K562 (cell line): Measurements from ENCODE around the gene PLD5. TPM values are rescaled to one million over a fixed set of nuclear protein-coding genes. Genes with fewer than 3 reads are reported as not detected.

ENCODE experiments used
- ATAC-seq: fragments of 200-7000 bp; cut with Tn5 transposase; 3 replicates; pipeline ENCODE4 v1.9.1; 2020; ENCODE audit warnings: moderate library complexity
- BruUV-seq: library from RNA; stranded (reverse); fragments of 400-500 nt; replicated peaks from 2 replicates; lab custom pipeline; 2021; lab: Mats Ljungman, UMichigan
- CTCF ChIA-PET: fragments of 300-600 bp; formaldehyde crosslinking; extraction: SDS; loops from one replicate; lab custom pipeline; 2021; ENCODE audit warnings: low intra/inter-chr PET ratio; lab: Yijun Ruan, JAX
- POLR2A ChIA-PET: fragments of 300-600, 350-650 bp; sonication (Branson Sonifier 250); formaldehyde crosslinking; extraction: SDS; loops from one replicate; lab custom pipeline; 2021; ENCODE audit warnings: antibody characterized with exemption, inconsistent platforms; lab: Yijun Ruan, JAX
- DNase-seq, 4 experiments: peaks; one replicate each; pipeline versions ENCODE4 v3.0.0 to v3.0.0-alpha.2; 2011 to 2018; ENCODE audit warnings: low spot score in 3 of 4, mixed read lengths in 3 of 4; ENCODE audit errors: extremely low read depth in 1 of 4
- FAIRE-seq: peaks from 2 replicates; lab custom pipeline; 2011; peaks lifted over from hg19 to GRCh38; lab: Jason Lieb, UNC
- H2AFZ ChIP-seq: 2 replicates; pipeline ENCODE4 v1.6.0; 2011; ENCODE audit warnings: low read depth, low read length, control low read depth, inconsistent platforms
- H3K27ac ChIP-seq: fragments of 200-600 bp; 3 replicates; pipeline ENCODE4 v1.8.0; 2011; ENCODE audit warnings: low read depth, mild to moderate bottlenecking, control low read depth, inconsistent platforms, low read length, moderate library complexity, mixed read lengths; ENCODE audit errors: extremely low read depth
- H3K27me3 ChIP-seq, 2 experiments: fragments of 300-600 bp in 1 of 2; 2 replicates in 1 of 2; 3 replicates in 1 of 2; pipeline versions ENCODE4 v1.6.0 to v1.8.0; 2011; ENCODE audit warnings: inconsistent platforms in 2 of 2, low read length in 2 of 2, mild to moderate bottlenecking in 1 of 2, mixed read lengths in 1 of 2, moderate library complexity in 1 of 2; ENCODE audit not compliant: control insufficient read depth in 2 of 2, insufficient read depth in 2 of 2
- H3K36me3 ChIP-seq: fragments of 300-600 bp; 3 replicates; pipeline ENCODE4 v1.8.0; 2011; ENCODE audit warnings: mild to moderate bottlenecking, low read length, inconsistent platforms; ENCODE audit not compliant: control insufficient read depth, insufficient read depth
- H3K4me1 ChIP-seq, 2 experiments: fragments of 200-600 bp in 1 of 2; replicated peaks in 1 of 2; 2 replicates in 1 of 2; 3 replicates in 1 of 2; pipeline versions ENCODE4 v1.5.1 to v1.8.0; 2011; ENCODE audit warnings: inconsistent platforms in 2 of 2, low read length in 2 of 2, mild to moderate bottlenecking in 1 of 2, mixed read lengths in 1 of 2, moderate library complexity in 1 of 2; ENCODE audit not compliant: control insufficient read depth in 2 of 2, insufficient read depth in 2 of 2
- H3K4me2 ChIP-seq: 2 replicates; pipeline ENCODE4 v1.6.1; 2011; ENCODE audit warnings: low read length, control low read depth, inconsistent platforms, mixed read lengths; ENCODE audit not compliant: insufficient read depth
- H3K4me3 ChIP-seq: fragments of 200-600 bp; sonication (generic), shearing (Covaris generic); 2 replicates; pipeline ENCODE4 v1.5.1; 2016; ENCODE audit warnings: control low read depth, inconsistent platforms
- H3K79me2 ChIP-seq: fragments of 200-600 bp; 3 replicates; pipeline ENCODE4 v1.8.0; 2011; ENCODE audit warnings: low read length, inconsistent platforms; ENCODE audit not compliant: control insufficient read depth, insufficient read depth
- H3K9ac ChIP-seq, 2 experiments: 2 replicates each; pipeline versions ENCODE4 v1.6.0 to v1.6.1; 2011; ENCODE audit warnings: low read depth in 2 of 2, low read length in 2 of 2, control low read depth in 1 of 2, inconsistent platforms in 1 of 2, mild to moderate bottlenecking in 1 of 2, mixed read lengths in 1 of 2; ENCODE audit not compliant: insufficient read depth in 1 of 2
- H3K9me1 ChIP-seq: one replicate; pipeline ENCODE4 v1.6.0; 2011; ENCODE audit warnings: inconsistent platforms, mild to moderate bottlenecking, low read length, moderate library complexity; ENCODE audit not compliant: control insufficient read depth, insufficient read depth
- H3K9me3 ChIP-seq: replicated peaks from 2 replicates; pipeline ENCODE4 v1.5.1; 2011; ENCODE audit warnings: low read depth, low read length, inconsistent platforms; ENCODE audit not compliant: control insufficient read depth, insufficient read depth
- H4K20me1 ChIP-seq: replicated peaks from 2 replicates; pipeline ENCODE4 v1.6.1; 2011; ENCODE audit warnings: low read length, inconsistent platforms, mixed read lengths; ENCODE audit not compliant: control insufficient read depth, insufficient read depth
- BDP1 ChIP-seq: IDR thresholded peaks from 3 replicates; pipeline ENCODE4 v1.6.1; 2011; ENCODE audit not compliant: insufficient read length, insufficient read depth
- CBFA2T3 ChIP-seq: fragments of 450-650 bp; IDR thresholded peaks from 2 replicates; pipeline ENCODE4 v1.6.1; 2017
- CREB1 ChIP-seq, 2 experiments: sonication (generic) in 1 of 2; formaldehyde crosslinking in 1 of 2; IDR thresholded peaks; 2 replicates each; pipeline versions ENCODE4 v1.6.1 to v1.8.0; 2012 to 2022; ENCODE audit warnings: inconsistent platforms in 1 of 2, mild to moderate bottlenecking in 1 of 2, missing genetic modification reagents in 1 of 2, moderate library complexity in 1 of 2
- CTCF ChIP-seq, 3 experiments: IDR thresholded peaks in 2 of 3; conservative IDR thresholded peaks in 1 of 3; 2 replicates each; pipeline ENCODE4 v1.5.1; 2011 to 2012; ENCODE audit warnings: low read length in 3 of 3, mild to moderate bottlenecking in 3 of 3, control low read depth in 2 of 3, improper control_type of control experiment in 1 of 3, inconsistent platforms in 1 of 3, low read depth in 1 of 3, mixed read lengths in 1 of 3, moderate library complexity in 1 of 3; ENCODE audit not compliant: insufficient read depth in 2 of 3
- DNMT1 ChIP-seq: fragments of 450-650 bp; IDR thresholded peaks from 2 replicates; pipeline ENCODE4 v1.6.1; 2016; ENCODE audit warnings: antibody characterized with exemption, mild to moderate bottlenecking
- E2F5 ChIP-seq: sonication (generic); formaldehyde crosslinking; IDR thresholded peaks from 2 replicates; pipeline ENCODE4 v1.8.0; 2022; ENCODE audit warnings: mild to moderate bottlenecking, missing genetic modification reagents
- FOXJ3 ChIP-seq: sonication (generic); formaldehyde crosslinking; IDR thresholded peaks from 2 replicates; pipeline ENCODE4 v1.4.0; 2020; ENCODE audit warnings: mild to moderate bottlenecking, missing genetic modification reagents
- JUNB ChIP-seq: fragments of 450-650 bp; formaldehyde crosslinking; conservative IDR thresholded peaks from 2 replicates; pipeline ENCODE4 v1.4.0; 2020; ENCODE audit warnings: mild to moderate bottlenecking
- MAFK ChIP-seq: IDR thresholded peaks from 2 replicates; pipeline ENCODE4 v1.6.1; 2011; ENCODE audit warnings: low read length, improper control_type of control experiment
- NCOA4 ChIP-seq: fragments of 450-650 bp; IDR thresholded peaks from 2 replicates; pipeline ENCODE4 v1.6.1; 2018; ENCODE audit warnings: mild to moderate bottlenecking; ENCODE audit not compliant: partially characterized antibody
- NFIX ChIP-seq: fragments of 250-450 bp; sonication (Bioruptor Pico); IDR thresholded peaks from 2 replicates; pipeline ENCODE4 v1.4.0; 2020; ENCODE audit warnings: low read depth, mild to moderate bottlenecking, moderate library complexity
- NR4A1 ChIP-seq, 2 experiments: fragments of 250-450 bp in 1 of 2; fragments of 450-650 bp in 1 of 2; sonication (Bioruptor Pico) in 1 of 2; IDR thresholded peaks; 2 replicates each; pipeline versions ENCODE4 v1.4.0 to v1.6.1; 2016 to 2020; ENCODE audit warnings: mild to moderate bottlenecking in 2 of 2, missing compliant biosample characterization in 1 of 2, missing genetic modification characterization in 1 of 2, moderate library complexity in 1 of 2
- PHF21A ChIP-seq: fragments of 450-650 bp; IDR thresholded peaks from 2 replicates; pipeline ENCODE4 v1.6.1; 2017; ENCODE audit warnings: low read depth, borderline replicate concordance
- PTBP1 ChIP-seq: fragments of 200-400 bp; formaldehyde crosslinking; IDR thresholded peaks from 2 replicates; pipeline ENCODE4 v1.6.1; 2017; ENCODE audit warnings: low read depth, low read length
- RAD21 ChIP-seq, 2 experiments: fragments of 250-450 bp in 1 of 2; fragments of 450-650 bp in 1 of 2; sonication (Bioruptor Pico) in 1 of 2; formaldehyde crosslinking in 1 of 2; IDR thresholded peaks in 1 of 2; conservative IDR thresholded peaks in 1 of 2; 2 replicates each; pipeline versions ENCODE4 v1.4.0 to v1.8.0; 2020 to 2022; ENCODE audit warnings: mild to moderate bottlenecking in 2 of 2, moderate library complexity in 1 of 2
- YY1 ChIP-seq, 3 experiments: IDR thresholded peaks; 2 replicates each; pipeline ENCODE4 v1.6.1; 2011; ENCODE audit warnings: low read length in 2 of 3, mild to moderate bottlenecking in 2 of 3, moderate library complexity in 2 of 3, borderline replicate concordance in 1 of 3, control low read depth in 1 of 3, low read depth in 1 of 3; ENCODE audit not compliant: insufficient read depth in 3 of 3, insufficient replicate concordance in 2 of 3, control insufficient read depth in 1 of 3, insufficient read length in 1 of 3; ENCODE audit errors: extremely low read depth in 1 of 3
- ZNF174 ChIP-seq: fragments of 250-450 bp; sonication (Bioruptor Pico); IDR thresholded peaks from 2 replicates; pipeline ENCODE4 v1.4.0; 2020; ENCODE audit warnings: mild to moderate bottlenecking
- ZNF23 ChIP-seq: fragments of 250-450 bp; sonication (Bioruptor Pico); IDR thresholded peaks from 2 replicates; pipeline ENCODE4 v1.4.0; 2020; ENCODE audit warnings: mild to moderate bottlenecking
- ZNF41 ChIP-seq: fragments of 250-450 bp; sonication (Bioruptor Pico); conservative IDR thresholded peaks from 2 replicates; pipeline ENCODE4 v1.4.0; 2020; ENCODE audit warnings: mild to moderate bottlenecking
- WGBS: fragments of 100-300 bp; shearing (Covaris generic); methylation state at CpG from one replicate; pipeline ENCODE4 v1.1.6; 2016; ENCODE audit warnings: low coverage, mixed read lengths; ENCODE audit not compliant: insufficient coverage; ENCODE audit errors: missing lambda C conversion rate; 5-methylcytosine and 5-hydroxymethylcytosine counted together
- in situ Hi-C: fragments of 300-500 bp; cut with MboI; formaldehyde crosslinking; loops from 4 replicates; pipeline ENCODE4 v1.15.0; 2018; ENCODE audit warnings: inconsistent platforms, mixed read lengths
- intact Hi-C: fragments of 100-400 bp; cut with micrococcal nuclease; formaldehyde crosslinking; loops from 2 replicates; pipeline ENCODE4 v1.14.2; 2022
- polyA plus RNA-seq, 8 experiments: library from polyadenylated mRNA; depleted of rRNA in 4 of 8; stranded (reverse) in 5 of 8; unstranded in 3 of 8; fragments of >200 nt; fragmentation: Nextera tagmentation in 2 of 8; fragmentation: Illumina TruSeq in 1 of 8; extraction: Ambion mirVana in 2 of 8; extraction: Trizol in 1 of 8; gene quantifications; 2 replicates each; pipeline versions ENCODE4 v1.2.1 to v1.2.3, GENCODE V29; 2011 to 2014; ENCODE audit warnings: inconsistent platforms in 1 of 8, missing spikeins in 1 of 8
- total RNA-seq, 7 experiments: library from RNA; depleted of rRNA in 6 of 7; stranded (reverse); fragments of >200 nt in 6 of 7; fragmentation: Illumina TruSeq in 2 of 7; extraction: Trizol in 2 of 7; gene quantifications; 2 replicates each; pipeline versions ENCODE4 v1.2.1 to v1.2.3, GENCODE V29; 2011 to 2021; ENCODE audit warnings: low replicate concordance in 1 of 7

The PLD5 gene
- total and polyA plus RNA-seq, 9 of the 15 experiments (the other 6 are each of a cell fraction or from before 2014, with no cell fraction given): not detected

GRCh38 chr1:242128951-242129502, 395.5 kb downstream of the PLD5 start (continued):
- TF ChIP-seq YY1 (IDR thresholded peaks at IDR 0.05; ENCODE audit: borderline replicate concordance in 1 of 3, control insufficient read depth in 1 of 3, extremely low read depth in 1 of 3, insufficient read depth in 3 of 3, insufficient read length in 1 of 3, insufficient replicate concordance in 2 of 3, low read depth in 1 of 3, low read length in 2 of 3): no peak
- TF ChIP-seq BDP1: no peak
- TF ChIP-seq ZNF41: no peak
- peak in 1 of 2 experiments; percentile 50; a peak in 2 of 4 replicates for TF ChIP-seq RAD21 (CRISPR knock-in tag; conservative IDR thresholded peaks at IDR 0.05 in 1 of 2, IDR thresholded peaks at IDR 0.05 in 1 of 2)
- peak; percentile 25 to 48 (median 36); a peak in 4 of 6 replicates for TF ChIP-seq CTCF (IDR thresholded peaks at IDR 0.05 in 2 of 3, conservative IDR thresholded peaks at IDR 0.05 in 1 of 3; ENCODE audit: insufficient read depth in 2 of 3, low read depth in 1 of 3, low read length in 3 of 3)
- TF ChIP-seq, all 486 proteins: peak for 5

GRCh38 chr1:242120432-242120831, 404.1 kb downstream of the PLD5 start:
- CTCF ChIA-PET: no interaction called here
- DNase-seq: no peak
- TF ChIP-seq NR4A1 (CRISPR knock-in tag; IDR thresholded peaks at IDR 0.05) (no peak), NR4A1 (tag; IDR thresholded peaks at IDR 0.05) (no peak), NCOA4 (no peak), E2F5 (CRISPR knock-in tag) (no peak), MAFK (no peak), CREB1 (IDR thresholded peaks at IDR 0.05) (no peak), CREB1 (CRISPR knock-in tag; IDR thresholded peaks at IDR 0.05) (no peak), CBFA2T3 (no peak), NFIX (CRISPR knock-in tag) (no peak), PTBP1 (no peak), ZNF23 (CRISPR knock-in tag) (no peak), JUNB (CRISPR knock-in tag) (no peak), DNMT1 (no peak), FOXJ3 (CRISPR knock-in tag) (no peak), PHF21A (no peak), ZNF174 (CRISPR knock-in tag) (no peak)

More at GRCh38 chr1:242120432-242120831, 404.1 kb downstream of the PLD5 start:
- BruUV-seq: no TSS peak
- FAIRE-seq (no peak), ATAC-seq (no peak)
- intact Hi-C loops (no loop called here), in situ Hi-C loops (no loop called here)
- Histone ChIP-seq H3K4me2 (no peak overlapping the region), H3K27me3 (no peaks in the 10 kb centered on the region; a peak in 1 of 5 replicates), H3K79me2 (no peaks in the 10 kb centered on the region), H3K4me1 (no peaks in the 10 kb centered on the region), H3K27ac (no peak overlapping the region), H3K9me1 (no peaks in the 10 kb centered on the region), H3K9ac (no peak overlapping the region), H3K36me3 (no peaks in the 10 kb centered on the region), H2AFZ (no peak overlapping the region), H3K4me3 (no peak overlapping the region), H4K20me1 (no peaks in the 10 kb centered on the region), H3K9me3 (no peaks in the 10 kb centered on the region)
- POLR2A ChIA-PET: no interaction called here
- WGBS: 2% methylated on average over 2 of the region's 2 CpGs
